ENCODE results near the gene SLC9C2.
"Not testable (repeated sequence)": the region's sequence is repeated elsewhere in the genome, so short reads cannot be mapped to it uniquely, and the experiment has no call there.

The SLC9C2 gene

DNA sequence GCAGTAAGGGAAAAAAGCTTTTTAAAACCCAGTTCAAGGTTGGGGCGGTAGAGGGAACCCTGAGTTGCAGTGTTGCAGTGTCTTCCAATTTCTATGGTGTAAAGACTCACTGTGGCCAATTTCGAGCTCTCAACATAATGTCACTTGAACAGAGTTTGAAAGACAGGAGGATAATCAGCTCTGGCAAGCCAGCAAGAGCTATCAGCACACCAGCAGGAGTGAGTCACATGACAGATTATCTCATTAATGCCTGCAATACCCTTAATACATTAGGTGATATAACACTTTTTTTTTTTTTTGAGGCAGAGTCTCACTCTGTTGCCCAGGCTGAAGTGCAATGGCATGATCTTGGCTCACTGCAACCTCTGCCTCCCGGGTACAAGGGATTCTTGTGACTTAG is 22.8 kb downstream of the SLC9C2 start:
- DNase-seq (ENCODE audit: low read depth): no peak

DNA sequence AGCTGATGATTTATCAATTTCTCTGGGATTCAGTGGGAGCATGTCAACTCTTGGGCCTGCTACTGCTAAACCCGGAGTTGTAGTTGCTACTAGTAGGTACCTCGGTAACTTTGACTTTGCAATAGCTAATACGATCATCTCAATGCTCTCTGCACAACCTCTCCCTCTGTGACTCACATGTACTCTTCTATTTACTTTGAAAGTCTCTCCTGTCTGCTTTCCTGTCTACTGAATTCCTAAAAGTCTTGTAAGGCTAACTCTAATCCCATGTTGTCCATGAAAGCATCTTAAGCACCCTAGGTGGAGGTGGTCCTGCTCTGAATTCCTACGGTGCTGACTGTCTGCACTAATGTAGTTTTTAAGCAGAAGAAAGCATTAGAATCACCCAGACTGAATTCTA is 29.3 kb downstream of the SLC9C2 start:
- DNase-seq (ENCODE audit: low read depth): no peak

DNA sequence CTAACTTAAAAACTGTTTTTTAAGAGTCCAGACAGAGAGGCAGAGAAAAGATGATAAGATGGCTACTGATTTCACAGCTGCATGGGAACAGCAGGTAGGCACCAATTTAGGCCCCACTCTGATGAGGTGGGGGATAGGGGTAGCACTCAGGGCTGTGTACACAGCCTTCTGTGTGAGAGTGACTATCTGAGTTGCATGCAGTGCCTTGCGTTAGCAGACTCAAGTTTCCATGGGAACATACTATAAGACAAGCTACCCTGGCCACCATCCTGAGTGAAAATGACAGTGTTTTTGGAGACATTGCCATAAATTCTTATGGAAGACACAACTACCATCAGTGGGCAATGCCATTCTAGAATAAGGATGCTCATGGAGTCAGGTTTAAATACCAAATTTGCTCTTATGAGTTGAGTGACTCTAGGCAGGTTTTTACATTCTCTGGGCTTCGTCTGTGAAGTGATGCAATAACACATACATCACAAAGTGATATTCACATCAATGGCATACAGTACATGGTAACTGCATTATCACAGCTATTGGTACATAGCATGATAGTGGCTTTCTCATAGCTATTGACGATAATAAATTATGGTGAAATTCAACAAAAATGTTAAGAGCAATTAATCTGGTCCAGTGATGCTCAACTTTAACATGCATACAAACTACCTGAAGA is 30.5 kb downstream of the SLC9C2 start:
- DNase-seq (ENCODE audit: low read depth): no peak

DNA sequence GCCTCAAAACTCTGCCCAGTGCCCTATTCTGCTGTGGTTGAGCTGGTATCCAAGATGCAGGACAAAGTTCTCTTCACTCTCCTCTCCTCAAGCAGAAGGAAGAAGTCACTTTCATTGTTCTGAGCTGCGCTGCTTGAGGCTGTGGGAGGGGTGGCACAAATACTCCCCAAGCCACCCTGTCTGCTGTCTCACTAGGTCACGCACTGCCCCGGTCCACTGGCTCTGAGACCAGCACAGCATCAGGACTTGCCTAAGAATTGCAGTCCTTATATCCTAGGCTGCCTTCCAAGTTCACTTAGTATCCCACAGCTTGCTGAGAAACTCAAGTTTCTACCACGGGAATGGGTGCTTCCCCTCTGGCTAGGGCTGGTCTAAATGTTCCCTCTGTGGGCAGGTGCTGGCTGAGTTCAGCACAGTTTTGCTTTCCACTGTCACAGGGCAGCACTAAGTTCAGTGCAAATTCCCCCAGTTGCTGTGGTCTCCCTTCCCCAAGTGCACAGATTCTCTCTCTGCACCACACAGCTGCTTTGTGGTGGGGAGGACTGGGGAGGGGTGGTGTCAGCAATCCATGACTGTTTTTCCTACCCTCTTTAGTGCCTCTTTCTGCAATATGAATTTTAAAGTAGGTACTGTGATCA is 32.4 kb downstream of the SLC9C2 start:
- no peak for DNase-seq (ENCODE audit: low read depth)

DNA sequence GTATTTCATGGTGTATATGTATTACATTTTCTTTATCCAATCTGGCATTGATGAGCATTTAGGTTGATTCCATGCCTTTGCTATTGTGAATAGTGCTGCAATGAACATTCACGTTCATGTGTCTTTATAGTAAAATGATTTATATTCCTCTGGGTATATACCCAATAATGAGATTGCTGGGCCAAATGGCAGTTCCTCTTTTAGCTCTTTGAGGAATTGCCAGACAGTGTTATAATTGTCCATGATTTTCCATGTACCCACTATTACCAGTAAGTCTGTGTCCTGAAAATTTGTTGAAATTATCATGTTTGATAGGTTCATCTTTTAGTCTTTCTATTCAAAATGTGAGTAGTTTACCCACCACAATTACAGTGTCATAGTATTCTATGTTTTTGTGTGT is 34.4 kb downstream of the SLC9C2 start:
- DNase-seq (ENCODE audit: low read depth): no peak

DNA sequence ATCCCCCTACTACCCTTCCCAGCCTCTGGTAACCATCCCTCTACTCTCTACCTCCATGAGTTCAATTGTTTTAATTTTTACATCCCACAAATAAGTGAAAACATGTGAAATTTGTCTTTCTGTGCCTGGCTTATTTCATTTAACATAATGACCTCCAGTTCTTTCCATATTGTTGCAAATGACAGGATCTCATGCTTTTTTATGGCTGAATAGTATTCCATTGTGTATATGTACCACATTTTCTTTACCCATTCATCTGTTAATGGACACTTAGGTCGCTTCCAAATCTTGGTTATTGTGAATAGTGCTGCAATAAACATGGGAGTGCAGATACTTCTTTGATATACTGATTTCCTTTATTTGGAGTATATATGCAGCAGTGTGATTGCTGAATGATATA is 39.0 kb downstream of the SLC9C2 start:
- DNase-seq (ENCODE audit: low read depth): not testable (repeated sequence)

DNA sequence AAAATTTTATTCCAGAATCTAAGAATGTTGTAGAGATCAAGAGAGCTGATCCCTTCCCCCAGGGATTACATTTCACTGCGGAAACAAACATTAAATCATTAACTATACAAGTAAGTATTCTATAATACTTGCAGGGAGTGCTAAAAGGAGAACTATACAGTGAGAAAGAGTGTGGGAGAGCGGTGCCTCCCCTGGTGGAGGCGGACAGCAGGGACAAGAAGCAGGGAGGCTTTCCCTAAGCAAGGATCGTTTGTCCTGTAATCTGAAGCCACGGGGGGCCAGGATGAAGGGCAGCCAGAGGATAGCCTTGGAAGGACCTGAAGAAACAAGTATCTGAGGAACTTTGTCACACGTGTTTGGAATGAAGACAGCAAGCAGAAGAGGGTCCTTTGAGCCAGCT is 40.1 kb downstream of the SLC9C2 start:
- DNase-seq (ENCODE audit: low read depth): peak; percentile 12

DNA sequence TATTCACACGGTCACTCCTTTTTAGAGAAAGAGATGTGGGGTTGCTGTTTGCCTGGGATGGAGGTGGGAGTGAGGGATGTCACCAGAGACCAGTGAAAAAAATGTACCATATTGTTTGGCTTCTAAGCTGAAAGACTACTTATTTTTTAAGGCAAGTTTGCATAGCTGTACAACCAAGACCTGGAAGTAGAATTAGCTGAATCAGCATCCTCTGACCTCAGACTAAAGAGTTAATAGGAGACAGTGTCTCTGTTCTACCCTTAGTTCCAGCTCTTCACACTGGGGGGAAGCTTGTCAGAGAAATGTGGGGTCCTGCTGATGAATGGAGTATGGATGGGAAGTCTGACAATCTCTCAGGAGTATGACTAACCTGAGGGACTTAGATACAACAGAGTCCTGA is 41.6 kb downstream of the SLC9C2 start:
- DNase-seq (ENCODE audit: low read depth): no peak

DNA sequence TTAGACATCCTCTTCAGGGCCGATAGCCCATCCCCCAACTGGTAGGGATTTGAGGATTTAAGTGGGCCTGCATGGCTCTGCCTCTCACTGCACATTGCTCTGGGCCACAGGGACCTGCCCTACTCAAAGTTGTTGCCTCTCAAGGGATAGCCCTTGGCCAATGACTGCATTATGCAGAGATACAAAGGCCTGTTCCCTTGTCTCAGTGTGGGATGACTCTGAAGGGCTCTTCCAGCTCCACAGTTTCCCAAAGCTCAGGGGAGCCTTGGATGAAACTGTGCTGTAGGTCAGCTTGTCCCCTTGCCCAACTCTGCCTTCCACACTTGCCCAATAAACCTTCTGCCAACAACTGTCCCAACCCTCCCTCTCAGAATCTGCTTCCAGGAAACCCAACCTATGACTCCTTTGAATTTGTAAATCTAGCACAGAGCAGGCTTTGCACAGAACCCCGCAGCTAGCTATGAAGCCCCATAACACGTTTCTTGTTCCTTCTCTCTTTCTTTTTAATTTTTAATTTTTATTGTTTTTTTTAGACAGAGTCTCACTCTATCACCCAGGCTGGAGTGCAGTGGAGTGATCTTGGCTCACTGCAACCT is 42.5 kb downstream of the SLC9C2 start:
- DNase-seq (ENCODE audit: low read depth): no peak

DNA sequence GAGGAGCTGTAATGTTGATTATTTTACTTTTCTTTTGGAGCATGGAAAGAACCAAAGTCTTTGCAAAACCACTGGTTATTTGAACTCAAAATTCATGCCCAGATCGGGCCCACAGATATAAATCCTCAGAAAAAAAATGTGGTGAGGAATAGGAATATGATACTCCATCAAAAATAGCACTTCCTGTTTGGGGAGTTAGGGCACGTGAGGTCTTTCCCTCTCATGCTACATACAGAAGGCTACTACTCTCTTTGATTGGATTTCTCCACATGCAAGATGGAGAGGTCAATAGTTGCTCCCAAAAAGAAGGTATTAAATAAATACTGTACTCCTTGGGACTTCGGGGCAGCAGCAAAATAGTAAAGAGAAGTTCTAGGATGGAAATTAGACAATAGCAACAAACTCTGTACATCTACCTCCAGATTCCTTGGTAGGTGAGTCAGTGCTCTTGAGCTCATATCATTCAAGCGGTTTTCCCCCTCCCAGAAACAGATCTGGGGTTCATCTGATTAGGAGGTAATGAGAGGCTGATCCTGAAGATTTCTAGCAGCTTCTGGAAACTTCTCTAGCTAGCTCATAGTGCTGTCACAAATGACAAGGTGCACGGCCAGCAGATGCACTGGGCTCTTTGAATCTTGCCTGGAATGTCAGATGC is 47.1 kb downstream of the SLC9C2 start:
- DNase-seq (ENCODE audit: low read depth): peak; percentile 28

DNA sequence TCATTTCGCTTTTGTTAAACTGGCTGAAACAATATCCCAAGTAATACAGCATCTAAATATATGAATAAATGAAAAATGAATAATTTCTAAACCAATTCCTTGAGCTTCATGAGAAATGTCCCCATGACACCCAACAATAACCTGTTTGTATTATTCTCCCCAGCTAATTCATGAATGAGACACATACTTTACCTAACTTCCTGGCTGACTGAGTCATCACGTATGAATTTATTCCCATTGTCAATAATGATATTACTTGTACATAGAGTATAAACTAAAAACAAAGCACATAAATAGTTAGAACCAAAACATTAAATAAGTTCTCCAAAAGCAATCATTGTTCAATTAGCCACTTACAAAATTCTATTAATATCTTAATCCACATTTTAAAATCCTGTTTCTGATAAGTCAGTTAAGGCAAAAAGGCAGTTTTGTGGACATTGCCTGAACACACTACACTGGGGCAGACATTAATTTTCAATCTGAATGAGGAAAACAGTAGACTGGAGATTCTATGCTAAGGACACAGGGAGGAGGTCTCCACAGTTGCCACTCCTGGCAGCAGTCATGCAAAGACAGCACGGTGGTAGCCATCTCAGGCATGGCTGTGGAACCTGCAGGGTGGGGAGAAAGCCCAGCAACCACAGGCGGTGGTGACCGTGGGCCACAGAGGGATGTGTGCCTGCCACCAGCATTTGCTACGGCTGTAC is 48.2 kb downstream of the SLC9C2 start:
- peak; percentile 68 for DNase-seq (ENCODE audit: low read depth)

DNA sequence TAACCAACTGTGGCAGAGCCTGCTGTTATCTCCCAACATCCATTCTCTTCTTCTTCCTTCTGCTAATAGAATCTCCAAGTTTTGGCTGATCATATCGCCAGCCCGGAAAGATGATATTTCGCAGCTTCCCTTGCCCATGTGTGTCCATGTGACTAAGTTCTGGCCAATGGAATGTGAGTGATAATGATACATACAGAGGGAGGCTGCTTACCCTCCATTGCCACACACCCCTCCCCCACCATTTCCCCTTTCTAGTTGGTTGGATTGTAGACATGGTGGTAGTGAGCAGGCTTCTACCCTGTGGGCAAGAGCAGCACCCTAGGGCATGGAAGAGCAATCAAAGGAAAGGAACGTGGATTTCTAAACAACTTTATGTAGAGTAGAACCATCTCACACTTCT is 48.8 kb downstream of the SLC9C2 start:
- DNase-seq (ENCODE audit: low read depth): peak; percentile 9

DNA sequence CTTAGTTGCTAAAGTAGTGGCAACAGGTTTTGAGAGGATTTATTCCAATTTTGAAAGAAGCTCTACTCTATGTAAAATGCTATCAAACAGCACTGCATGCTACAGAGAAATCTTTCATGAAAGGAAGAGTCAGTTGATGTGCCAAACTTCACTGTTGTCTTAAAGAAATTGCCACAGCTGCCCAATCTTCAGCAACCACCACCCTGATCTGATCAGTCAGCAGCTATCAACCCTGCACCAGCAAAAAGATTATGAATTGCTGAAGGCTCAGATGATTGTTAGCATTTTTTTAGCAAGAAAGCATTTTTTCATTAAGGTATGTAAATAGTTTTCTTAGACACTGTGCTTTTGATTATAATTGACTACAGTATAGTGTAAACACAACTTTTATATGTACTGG is 49.6 kb downstream of the SLC9C2 start:
- DNase-seq (ENCODE audit: low read depth): no peak

DNA sequence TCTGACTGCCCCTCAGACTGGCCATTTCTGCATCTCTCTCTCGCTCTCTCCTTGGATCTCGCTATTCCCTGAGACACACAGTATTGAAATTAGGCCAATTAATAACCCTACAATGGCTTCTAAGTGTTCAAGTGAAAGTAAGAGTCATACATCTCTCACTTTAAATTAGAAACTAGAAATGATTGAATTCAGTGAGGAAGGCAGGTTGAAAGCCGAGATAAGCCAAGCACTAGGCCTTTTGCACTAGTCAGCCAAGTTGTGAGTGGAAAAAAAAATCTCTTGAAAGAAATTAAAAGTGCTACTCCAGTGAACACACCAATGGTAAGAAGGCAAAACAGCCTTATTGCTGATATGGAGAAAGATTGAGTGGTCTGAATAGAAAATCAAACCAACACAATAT is 51.2 kb downstream of the SLC9C2 start:
- no peak for DNase-seq (ENCODE audit: low read depth)

DNA sequence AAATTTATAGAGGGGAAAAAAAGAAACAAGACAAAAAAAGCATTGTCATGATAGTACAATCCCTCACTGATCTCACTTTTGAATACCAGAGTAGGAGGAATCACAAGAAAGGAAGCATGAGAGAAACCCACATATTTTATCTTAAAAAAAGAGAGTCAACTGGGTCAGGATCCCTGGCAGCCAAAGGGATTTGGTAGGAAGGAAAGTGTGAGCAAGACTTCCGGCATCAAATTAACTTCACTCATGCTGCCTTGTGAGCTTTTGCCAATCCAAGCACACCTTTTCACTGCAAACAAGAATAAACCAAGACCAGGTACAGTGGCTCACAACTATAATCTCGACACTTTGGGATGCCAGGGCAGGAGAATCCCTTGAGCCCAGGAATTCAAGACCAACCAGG is 53.1 kb downstream of the SLC9C2 start:
- DNase-seq (ENCODE audit: low read depth): no peak

DNA sequence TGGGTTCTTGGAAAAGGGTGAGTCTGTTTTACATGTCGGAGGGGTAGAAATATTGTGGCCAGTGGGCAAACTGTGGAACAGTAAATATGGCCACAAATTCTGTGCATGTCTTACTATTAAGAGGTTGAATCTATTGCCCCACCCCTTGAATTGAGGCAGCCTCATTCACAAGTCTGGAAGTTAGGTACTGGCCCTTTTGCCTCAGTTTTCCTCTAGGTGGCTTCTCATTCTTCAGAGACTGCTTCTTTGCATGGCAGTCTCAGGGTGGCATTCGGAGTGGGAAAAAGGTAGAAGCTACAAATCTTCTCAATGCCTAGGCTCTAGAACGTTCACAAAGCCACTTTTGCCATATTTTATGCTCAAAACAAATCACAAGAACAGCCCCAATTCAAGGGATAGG is 57.2 kb downstream of the SLC9C2 start:
- no peak for DNase-seq (ENCODE audit: low read depth)

DNA sequence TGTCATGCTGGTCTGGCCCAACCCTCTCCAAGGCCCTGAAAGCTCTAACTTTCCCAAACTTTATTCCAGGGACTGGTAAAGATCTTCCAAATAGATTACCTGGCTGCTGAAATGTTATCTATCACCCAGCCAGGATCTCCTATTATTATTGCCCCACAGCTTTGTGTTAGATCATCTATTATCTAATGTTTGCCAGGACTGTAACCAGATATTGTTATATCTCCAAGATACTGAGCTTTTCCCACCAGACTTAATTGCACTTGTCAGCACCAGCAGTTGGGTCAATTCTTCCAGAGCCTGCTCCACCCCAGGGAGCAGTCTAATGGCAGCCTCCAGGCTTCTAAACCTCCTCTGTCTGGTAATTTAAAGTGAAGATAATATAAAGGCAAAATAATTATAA is 66.6 kb downstream of the SLC9C2 start:
- DNase-seq (ENCODE audit: low read depth): no peak

DNA sequence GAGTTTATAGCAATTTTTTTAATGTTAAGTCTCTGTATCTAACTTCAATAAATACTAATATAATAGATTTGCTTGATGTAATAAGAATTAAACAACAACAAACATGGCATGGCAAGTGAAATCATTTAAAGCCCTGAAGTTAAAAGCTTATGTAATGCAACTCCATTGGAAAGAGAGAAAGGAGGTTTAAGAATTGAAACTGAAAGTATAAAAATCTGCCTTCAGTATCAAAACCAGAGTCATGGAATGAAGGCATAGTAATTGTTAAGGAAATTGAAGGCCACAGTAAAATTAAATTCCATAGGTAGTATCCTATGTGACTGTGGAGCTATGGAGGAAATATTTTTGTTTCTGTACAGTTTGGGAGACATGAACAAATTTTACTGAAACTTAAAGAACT is 70.6 kb downstream of the SLC9C2 start:
- peak; percentile 18 for DNase-seq (ENCODE audit: low read depth)

DNA sequence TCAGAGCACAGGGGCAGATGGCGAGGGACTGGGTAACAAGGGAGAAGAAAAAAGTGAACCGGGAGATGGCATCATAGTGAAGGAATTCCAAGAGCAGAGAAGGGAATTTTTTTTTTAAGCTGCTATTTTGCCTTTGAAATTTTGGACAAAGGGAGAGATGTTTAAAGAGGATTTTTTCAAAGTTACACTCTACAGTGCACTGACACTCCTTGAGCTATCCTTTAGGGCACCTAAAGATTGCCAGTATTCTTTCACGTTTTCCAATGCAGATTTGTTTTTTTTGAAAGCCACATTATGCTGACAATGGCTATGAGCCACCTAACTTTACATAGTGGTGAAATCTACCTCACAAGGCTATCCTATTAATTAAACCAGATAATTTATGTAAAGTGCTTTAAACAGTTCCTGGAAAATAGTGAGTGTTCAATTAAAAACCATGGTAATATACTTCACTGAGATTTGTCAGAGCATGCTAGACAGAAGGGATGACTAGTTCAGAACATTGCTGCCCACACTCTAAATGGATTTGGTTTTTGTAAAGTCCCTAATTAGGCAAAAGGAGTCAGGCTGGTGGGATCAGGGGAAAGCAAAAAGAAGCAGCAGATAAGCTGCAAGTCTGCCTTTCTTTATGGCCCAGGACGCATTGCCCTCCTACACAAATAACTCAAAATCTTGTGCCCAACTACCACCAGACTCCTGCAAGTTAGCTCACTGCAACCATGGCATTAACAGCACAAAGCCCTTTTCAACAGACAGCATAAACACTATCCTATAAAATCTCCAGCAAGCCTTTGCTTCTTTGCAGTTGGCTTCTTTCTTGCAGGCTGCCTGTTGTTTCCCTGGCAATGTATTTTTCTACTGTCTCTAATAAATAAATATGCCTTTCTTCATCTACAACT is 71.8 kb downstream of the SLC9C2 start:
- DNase-seq (ENCODE audit: low read depth): no peak

DNA sequence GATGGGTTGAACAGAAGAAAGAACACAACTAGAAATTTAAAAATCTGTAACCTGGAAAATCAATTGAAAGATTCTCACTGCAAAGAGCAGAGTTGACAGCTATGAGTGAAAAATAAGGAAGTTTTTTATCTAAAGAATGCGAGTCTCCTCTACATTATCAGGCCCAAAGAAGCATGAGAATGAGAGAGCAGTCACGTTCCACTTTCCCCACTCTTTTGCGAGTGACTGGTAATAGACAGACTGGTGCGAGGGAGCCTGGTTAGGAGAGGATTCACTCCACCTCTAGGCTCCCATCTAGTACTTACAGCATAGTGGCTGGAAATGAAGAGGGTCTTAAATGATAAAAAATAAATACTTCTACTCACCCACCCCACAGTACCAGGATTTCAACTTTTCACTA is 73.8 kb downstream of the SLC9C2 start:
- DNase-seq (ENCODE audit: low read depth): no peak

DNA sequence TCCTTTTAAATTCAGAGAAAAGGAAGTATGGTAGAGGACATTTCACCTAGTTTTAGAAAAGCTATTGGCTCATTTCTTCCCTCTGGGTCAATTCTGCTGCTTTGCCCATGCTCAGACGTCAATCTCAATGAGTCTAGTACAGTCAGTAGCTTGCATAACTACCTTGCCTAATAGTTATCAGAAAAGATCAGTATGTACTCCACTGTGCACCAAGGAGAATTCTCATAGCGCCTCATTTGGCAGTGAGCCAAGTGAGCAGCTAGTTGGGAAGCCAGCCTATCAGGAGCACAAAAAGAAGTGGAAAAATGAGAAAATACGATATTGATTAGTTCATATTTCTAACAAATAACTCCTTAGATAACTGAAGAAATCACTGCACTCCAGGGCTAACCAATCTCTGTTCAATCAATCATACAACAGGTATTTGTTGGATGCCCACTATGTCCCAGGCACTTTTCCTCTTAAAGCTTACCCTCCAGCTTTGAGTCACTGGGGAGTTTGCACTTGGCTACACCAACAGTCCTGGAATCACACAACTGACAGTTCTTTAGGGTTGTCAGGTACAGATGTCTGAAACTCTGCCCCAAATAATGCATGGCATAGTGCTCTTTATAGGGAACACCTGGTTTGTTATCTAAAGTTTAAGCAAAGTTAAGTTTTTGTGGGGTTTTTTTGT is 75.6 kb downstream of the SLC9C2 start:
- peak; percentile 16 for DNase-seq (ENCODE audit: low read depth)

Measured in ELR (cell line).